Measurements from ENCODE around the gene TM4SF18.
"Not testable (repeated sequence)": the region's sequence is repeated elsewhere in the genome, so short reads cannot be mapped to it uniquely, and the experiment has no call there.

The TM4SF18 gene

GRCh38 chr3:149333176-149333859 lies at the start of gene TM4SF18:
TM4SF18 (minus strand) TSS chr3:149333636; CDS start chr3:149333382, 254 bp downstream.
- no peak for DNase-seq

GRCh38 chr3:149382518-149382917 lies 49.1 kb upstream of the TM4SF18 start:
- no peak for DNase-seq

- no peak for DNase-seq
Measured at GRCh38 chr3:149382101-149382467, 48.6 kb upstream of the TM4SF18 start.

- DNase-seq, result no peak
Measured at GRCh38 chr3:149381173-149382100, 48.0 kb upstream of the TM4SF18 start.

GRCh38 chr3:149380220-149380619 lies 46.8 kb upstream of the TM4SF18 start:
- not testable (repeated sequence) for DNase-seq

GRCh38 chr3:149378478-149379309 lies 45.3 kb upstream of the TM4SF18 start:
- no peak for DNase-seq

- peak; percentile 73 for DNase-seq
Measured at GRCh38 chr3:149377408-149378364, 44.2 kb upstream of the TM4SF18 start, which contains the start of gene TM4SF1. TM4SF1 (minus strand) TSS chr3:149377649; CDS start chr3:149377547, 102 bp downstream.

GRCh38 chr3:149376718-149377407 lies 43.4 kb upstream of the TM4SF18 start:
- DNase-seq, result peak; percentile 18

GRCh38 chr3:149375501-149376196 lies 42.2 kb upstream of the TM4SF18 start:
- no peak for DNase-seq

- no peak for DNase-seq
Measured at GRCh38 chr3:149374793-149375500, 41.5 kb upstream of the TM4SF18 start.

GRCh38 chr3:149374391-149374790 lies 41.0 kb upstream of the TM4SF18 start:
- DNase-seq, result no peak

GRCh38 chr3:149373235-149374125 lies 40.0 kb upstream of the TM4SF18 start:
- DNase-seq, result no peak

GRCh38 chr3:149371723-149372114 lies 38.3 kb upstream of the TM4SF18 start:
- no peak for DNase-seq

GRCh38 chr3:149371001-149371722 lies 37.7 kb upstream of the TM4SF18 start:
- DNase-seq, result no peak

GRCh38 chr3:149369991-149370866 lies 36.8 kb upstream of the TM4SF18 start:
- no peak for DNase-seq

- DNase-seq, result peak; percentile 32
Measured at GRCh38 chr3:149368674-149369497, 35.5 kb upstream of the TM4SF18 start.

All from COR-L47 (cell line).